ENCODE results near the gene DYNLRB1.

DNA sequence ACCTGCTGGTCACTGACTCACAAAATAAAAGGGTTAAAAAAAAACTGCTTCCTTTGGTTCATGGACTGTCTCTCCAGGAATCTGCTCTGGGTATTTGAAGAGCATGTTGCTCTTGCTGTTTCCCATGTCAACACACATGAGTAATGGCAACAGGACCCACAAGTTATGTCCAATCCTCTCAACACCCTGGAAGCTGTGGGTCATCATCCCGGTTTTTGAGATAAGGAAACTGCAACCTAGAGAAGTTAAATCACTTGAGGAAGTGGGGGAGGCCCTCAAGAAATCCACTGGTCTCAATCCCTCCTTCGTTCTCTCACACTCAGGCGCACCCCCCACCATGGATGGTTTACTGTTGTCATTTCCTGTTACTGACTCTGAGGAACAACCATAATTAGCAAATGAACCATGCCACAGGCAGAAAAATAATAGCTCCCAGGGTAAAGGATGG is 54.7 kb downstream of the DYNLRB1 start:
- no peak for TF ChIP-seq POLR2A (IDR thresholded peaks at IDR 0.05)
- TF ChIP-seq, protein P1, sequence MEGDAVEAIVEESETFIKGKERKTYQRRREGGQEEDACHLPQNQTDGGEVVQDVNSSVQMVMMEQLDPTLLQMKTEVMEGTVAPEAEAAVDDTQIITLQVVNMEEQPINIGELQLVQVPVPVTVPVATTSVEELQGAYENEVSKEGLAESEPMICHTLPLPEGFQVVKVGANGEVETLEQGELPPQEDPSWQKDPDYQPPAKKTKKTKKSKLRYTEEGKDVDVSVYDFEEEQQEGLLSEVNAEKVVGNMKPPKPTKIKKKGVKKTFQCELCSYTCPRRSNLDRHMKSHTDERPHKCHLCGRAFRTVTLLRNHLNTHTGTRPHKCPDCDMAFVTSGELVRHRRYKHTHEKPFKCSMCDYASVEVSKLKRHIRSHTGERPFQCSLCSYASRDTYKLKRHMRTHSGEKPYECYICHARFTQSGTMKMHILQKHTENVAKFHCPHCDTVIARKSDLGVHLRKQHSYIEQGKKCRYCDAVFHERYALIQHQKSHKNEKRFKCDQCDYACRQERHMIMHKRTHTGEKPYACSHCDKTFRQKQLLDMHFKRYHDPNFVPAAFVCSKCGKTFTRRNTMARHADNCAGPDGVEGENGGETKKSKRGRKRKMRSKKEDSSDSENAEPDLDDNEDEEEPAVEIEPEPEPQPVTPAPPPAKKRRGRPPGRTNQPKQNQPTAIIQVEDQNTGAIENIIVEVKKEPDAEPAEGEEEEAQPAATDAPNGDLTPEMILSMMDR (IDR thresholded peaks at IDR 0.05) = no peak

Data from thyroid gland (tissue), 4 donors.